Omental fat pad (tissue), 4 donors: ENCODE measurements around the gene EFCAB12. TPM values are rescaled to one million over a fixed set of nuclear protein-coding genes. Genes with fewer than 3 reads are reported as not detected.

ENCODE experiments used
- ATAC-seq: fragments of 150-250 bp; one replicate; pipeline ENCODE4 v1.9.1; 2016; ENCODE audit warnings: mild to moderate bottlenecking, moderate library complexity; ENCODE audit not compliant: low FRiP score
- DNase-seq: peaks from one replicate; pipeline ENCODE4 v3.0.0-alpha.2; 2019; ENCODE audit warnings: low spot score
- CTCF ChIP-seq, 3 donors: fragments of 450-650 bp; IDR thresholded peaks; one replicate each; pipeline ENCODE4 v1.5.1; 2016 to 2017; ENCODE audit warnings: antibody characterized with exemption in 3 of 3, mild to moderate bottlenecking in 3 of 3, moderate library complexity in 2 of 3
- total RNA-seq, 4 donors: library from RNA; depleted of rRNA; stranded (reverse); fragments of >200 nt; gene quantifications; one replicate each; pipeline ENCODE4 v1.1.0, GENCODE V29; 2016

EFCAB12 gene
- total RNA-seq, 4 donors from 2014 or later = 0.24 to 2.8 (median 1.0) TPM

- ATAC-seq (peak; percentile 97), DNase-seq (peak; percentile 87)
- TF ChIP-seq CTCF (IDR thresholded peaks at IDR 0.05) = no peak
These were observed 11.6 kb upstream of the EFCAB12 start, which contains the start of the genes IFT122 and MBD4 for GRCh38 chr3:129439817-129440617. Gene IFT122, plus strand, starts transcription at chr3:129440224. Its CDS starts 107 bp downstream, at chr3:129440331. Gene MBD4, minus strand, starts transcription at chr3:129439948. Its CDS starts 115 bp downstream, at chr3:129439833.

GRCh38 chr3:129439226-129439816, 10.9 kb upstream of the EFCAB12 start:
- ATAC-seq (peak; percentile 34), DNase-seq (peak; percentile 23)
- TF ChIP-seq CTCF (IDR thresholded peaks at IDR 0.05) = no peak

- no peak for DNase-seq
These were observed 6.9 kb upstream of the EFCAB12 start for GRCh38 chr3:129435367-129435766.

GRCh38 chr3:129434140-129434539, 5.7 kb upstream of the EFCAB12 start:
- no peak for TF ChIP-seq CTCF (IDR thresholded peaks at IDR 0.05)
- DNase-seq = no peak
- no peak for ATAC-seq

More at GRCh38 chr3:129435367-129435766, 6.9 kb upstream of the EFCAB12 start:
- no peak for ATAC-seq
- TF ChIP-seq CTCF (IDR thresholded peaks at IDR 0.05) = no peak

- ATAC-seq (no peak), DNase-seq (no peak)
- TF ChIP-seq CTCF (IDR thresholded peaks at IDR 0.05) = no peak
These were observed 5.1 kb upstream of the EFCAB12 start for GRCh38 chr3:129433565-129433964.

- DNase-seq (no peak), ATAC-seq (no peak)
- no peak for TF ChIP-seq CTCF (IDR thresholded peaks at IDR 0.05)
These were observed 4.2 kb upstream of the EFCAB12 start for GRCh38 chr3:129432671-129433070.
